Liver (tissue), 9 donors: ENCODE measurements around the gene OR52H1. TPM values are rescaled to one million over a fixed set of nuclear protein-coding genes. Genes with fewer than 3 reads are reported as not detected.

ENCODE experiments used
- DNase-seq: peaks from one replicate; pipeline ENCODE4 v3.0.0-alpha.2; 2017; ENCODE audit warnings: low spot score
- H3K27ac ChIP-seq, 2 donors: one replicate each; pipeline ENCODE4 v1.7.0; 2013; ENCODE audit warnings: inconsistent platforms in 2 of 2, low read length in 2 of 2, control low read depth in 1 of 2, low read depth in 1 of 2, mild to moderate bottlenecking in 1 of 2
- H3K27me3 ChIP-seq, 4 donors: one replicate each; pipeline versions ENCODE4 v1.6.1 to v1.7.0; 2013; ENCODE audit warnings: low read length in 3 of 4, inconsistent platforms in 1 of 4, mild to moderate bottlenecking in 1 of 4, moderate library complexity in 1 of 4; ENCODE audit not compliant: control insufficient read depth in 4 of 4, insufficient read depth in 4 of 4
- H3K36me3 ChIP-seq, 4 donors: one replicate each; pipeline versions ENCODE4 v1.6.1 to v1.7.0; 2013; ENCODE audit warnings: low read length in 3 of 4, mild to moderate bottlenecking in 3 of 4, low read depth in 1 of 4, moderate library complexity in 1 of 4; ENCODE audit not compliant: control insufficient read depth in 4 of 4, insufficient read depth in 3 of 4
- H3K4me1 ChIP-seq, 4 donors: one replicate each; pipeline versions ENCODE4 v1.6.1 to v1.7.0; 2013; ENCODE audit warnings: low read length in 3 of 4, mild to moderate bottlenecking in 3 of 4, moderate library complexity in 1 of 4; ENCODE audit not compliant: control insufficient read depth in 4 of 4, insufficient read depth in 4 of 4
- H3K4me3 ChIP-seq, 3 donors: one replicate each; pipeline versions ENCODE4 v1.6.1 to v1.7.0; 2013; ENCODE audit warnings: low read length in 3 of 3, control low read depth in 1 of 3, low read depth in 1 of 3, mild to moderate bottlenecking in 1 of 3
- H3K9ac ChIP-seq, 2 donors: one replicate each; pipeline ENCODE4 v1.7.0; 2013; ENCODE audit warnings: low read length in 2 of 2, mild to moderate bottlenecking in 2 of 2, moderate library complexity in 2 of 2, control low read depth in 1 of 2, low read depth in 1 of 2
- H3K9me3 ChIP-seq, 4 donors: one replicate each; pipeline versions ENCODE4 v1.6.1 to v1.7.0; 2013; ENCODE audit warnings: low read length in 3 of 4; ENCODE audit not compliant: control insufficient read depth in 4 of 4
- EGR1 ChIP-seq, 2 donors: IDR thresholded peaks; 2 replicates each; pipeline ENCODE4 v1.6.1; 2016 to 2018; ENCODE audit warnings: antibody characterized with exemption in 2 of 2, low read depth in 2 of 2
- FOXA1 ChIP-seq: IDR thresholded peaks from 2 replicates; pipeline ENCODE4 v1.6.1; 2016; ENCODE audit warnings: antibody characterized with exemption
- FOXA2 ChIP-seq: IDR thresholded peaks from 2 replicates; pipeline ENCODE4 v1.6.1; 2016; ENCODE audit warnings: antibody characterized with exemption
- GABPA ChIP-seq, 2 donors: IDR thresholded peaks in 1 of 2; conservative IDR thresholded peaks in 1 of 2; 2 replicates each; pipeline ENCODE4 v1.6.1; 2016; ENCODE audit warnings: antibody characterized with exemption in 2 of 2, mild to moderate bottlenecking in 1 of 2, moderate library complexity in 1 of 2
- HNF4A ChIP-seq, 2 donors: conservative IDR thresholded peaks; 2 replicates each; pipeline ENCODE4 v1.6.1; 2016; ENCODE audit warnings: antibody characterized with exemption in 2 of 2, mild to moderate bottlenecking in 2 of 2
- HNF4G ChIP-seq: IDR thresholded peaks from 2 replicates; pipeline ENCODE4 v1.6.1; 2016; ENCODE audit warnings: antibody characterized with exemption
- JUND ChIP-seq, 2 donors: IDR thresholded peaks; 2 replicates each; pipeline ENCODE4 v1.6.1; 2016; ENCODE audit warnings: antibody characterized with exemption in 2 of 2
- NR2F2 ChIP-seq: IDR thresholded peaks from 2 replicates; pipeline ENCODE4 v1.6.1; 2016; ENCODE audit warnings: antibody characterized with exemption
- RAD21 ChIP-seq, 2 donors: IDR thresholded peaks; 2 replicates each; pipeline ENCODE4 v1.6.1; 2016; ENCODE audit warnings: antibody characterized with exemption in 2 of 2, mild to moderate bottlenecking in 2 of 2
- RXRA ChIP-seq, 2 donors: IDR thresholded peaks; 2 replicates each; pipeline ENCODE4 v1.6.1; 2017 to 2018; ENCODE audit warnings: antibody characterized with exemption in 2 of 2, mild to moderate bottlenecking in 1 of 2
- SP1 ChIP-seq: IDR thresholded peaks from 2 replicates; pipeline ENCODE4 v1.6.1; 2018; ENCODE audit warnings: antibody characterized with exemption, mild to moderate bottlenecking
- TAF1 ChIP-seq: conservative IDR thresholded peaks from 2 replicates; pipeline ENCODE4 v1.6.1; 2016; ENCODE audit warnings: antibody characterized with exemption, mild to moderate bottlenecking
- YY1 ChIP-seq: IDR thresholded peaks from 2 replicates; pipeline ENCODE4 v1.6.1; 2016; ENCODE audit warnings: antibody characterized with exemption, mild to moderate bottlenecking
- WGBS: extraction: QIAGEN DNeasy Blood & Tissue Kit; methylation state at CpG from one replicate; pipeline ENCODE4 v1.1.7; 2013; 5-methylcytosine and 5-hydroxymethylcytosine counted together
- polyA plus RNA-seq, 2 donors: library from polyadenylated mRNA; stranded (reverse) in 1 of 2; unstranded in 1 of 2; fragments of 200-250 nt in 1 of 2; fragments of >200 nt in 1 of 2; fragmentation: Nextera tagmentation in 1 of 2; extraction: Ambion mirVana in 1 of 2; gene quantifications; one replicate each; pipeline versions ENCODE4 v1.2.1 to v1.2.3, GENCODE V29; 2013 to 2015
- total RNA-seq, 2 donors: library from RNA; depleted of rRNA; stranded (reverse); fragments of >200 nt; gene quantifications; one replicate each; pipeline ENCODE4 v1.2.3, GENCODE V29; 2014
- TF ChIP-seq, protein P1 (sequence below): IDR thresholded peaks from 2 replicates; pipeline ENCODE4 v1.6.1; 2016; ENCODE audit warnings: antibody characterized with exemption
- TF ChIP-seq, protein P2 (sequence below): IDR thresholded peaks from 2 replicates; pipeline ENCODE4 v1.6.1; 2016; ENCODE audit warnings: antibody characterized with exemption
- TF ChIP-seq, protein P3 (sequence below): IDR thresholded peaks from 2 replicates; pipeline ENCODE4 v1.6.1; 2016; ENCODE audit warnings: antibody characterized with exemption, mild to moderate bottlenecking
- TF ChIP-seq, protein P4 (sequence below): IDR thresholded peaks from 2 replicates; pipeline ENCODE4 v1.6.1; 2016; ENCODE audit warnings: antibody characterized with exemption
- donor health status: healthy.
- donor health status: healthy.
- donor health status: healthy.
- donor health status: healthy.
- donor health status: healthy.

OR52H1 gene
- total and polyA plus RNA-seq, 4 donors, result 0.14 to 0.33 TPM; not detected in 2

DNA sequence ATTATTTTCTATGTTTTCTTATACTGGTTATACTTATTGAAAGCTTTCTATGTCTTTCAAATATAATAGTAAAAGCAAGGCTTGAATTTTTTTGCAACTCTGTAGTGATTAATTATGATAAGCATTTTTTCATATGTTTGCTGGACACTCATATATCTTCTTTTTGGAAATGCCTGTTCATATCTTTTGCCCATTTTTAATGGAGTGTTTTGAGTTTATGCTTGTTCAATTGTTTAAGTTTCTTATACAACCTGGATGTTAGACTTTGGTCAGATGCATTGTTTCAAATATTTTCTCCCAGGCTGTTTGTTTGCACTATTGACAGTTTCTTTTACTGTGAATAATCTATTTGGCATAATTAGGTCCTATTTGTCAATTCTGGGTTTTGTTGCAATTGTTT is 11.9 kb downstream of the OR52H1 start:
- Histone ChIP-seq H3K9me3 (no peaks in the 10 kb centered on the region), H3K4me1 (no peaks in the 10 kb centered on the region), H3K9ac (no peak overlapping the region), H3K27ac (no peak overlapping the region), H3K27me3 (no peaks in the 10 kb centered on the region), H3K36me3 (no peaks in the 10 kb centered on the region), H3K4me3 (no peak overlapping the region)
- DNase-seq, result no peak
- TF ChIP-seq TAF1, result no peak
- TF ChIP-seq, protein P1, sequence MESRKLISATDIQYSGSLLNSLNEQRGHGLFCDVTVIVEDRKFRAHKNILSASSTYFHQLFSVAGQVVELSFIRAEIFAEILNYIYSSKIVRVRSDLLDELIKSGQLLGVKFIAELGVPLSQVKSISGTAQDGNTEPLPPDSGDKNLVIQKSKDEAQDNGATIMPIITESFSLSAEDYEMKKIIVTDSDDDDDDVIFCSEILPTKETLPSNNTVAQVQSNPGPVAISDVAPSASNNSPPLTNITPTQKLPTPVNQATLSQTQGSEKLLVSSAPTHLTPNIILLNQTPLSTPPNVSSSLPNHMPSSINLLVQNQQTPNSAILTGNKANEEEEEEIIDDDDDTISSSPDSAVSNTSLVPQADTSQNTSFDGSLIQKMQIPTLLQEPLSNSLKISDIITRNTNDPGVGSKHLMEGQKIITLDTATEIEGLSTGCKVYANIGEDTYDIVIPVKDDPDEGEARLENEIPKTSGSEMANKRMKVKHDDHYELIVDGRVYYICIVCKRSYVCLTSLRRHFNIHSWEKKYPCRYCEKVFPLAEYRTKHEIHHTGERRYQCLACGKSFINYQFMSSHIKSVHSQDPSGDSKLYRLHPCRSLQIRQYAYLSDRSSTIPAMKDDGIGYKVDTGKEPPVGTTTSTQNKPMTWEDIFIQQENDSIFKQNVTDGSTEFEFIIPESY, result no peak
- TF ChIP-seq FOXA2, result no peak
- TF ChIP-seq HNF4G, result no peak

DNA sequence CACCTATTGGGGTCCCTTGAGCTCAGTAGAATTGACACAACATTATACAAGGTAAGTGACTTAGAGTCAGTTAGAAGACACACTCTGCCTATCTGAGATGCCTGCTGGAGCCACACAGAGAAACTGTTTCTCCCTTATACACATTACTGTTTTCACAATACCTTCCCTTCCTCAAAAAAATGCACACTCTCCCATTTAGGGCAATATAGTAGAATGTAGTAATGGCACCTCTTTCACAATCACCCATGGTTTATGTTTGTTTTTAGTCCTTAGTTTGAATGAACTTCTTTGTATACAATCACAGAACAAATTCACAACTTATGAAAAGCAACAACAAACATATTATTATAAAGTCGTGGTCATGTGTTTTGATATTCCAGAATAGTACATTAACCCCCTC is 14.3 kb downstream of the OR52H1 start:
- Histone ChIP-seq H3K4me1 (no peaks in the 10 kb centered on the region), H3K36me3 (no peaks in the 10 kb centered on the region), H3K4me3 (no peak overlapping the region), H3K27me3 (no peaks in the 10 kb centered on the region), H3K9me3 (no peaks in the 10 kb centered on the region), H3K27ac (no peak overlapping the region), H3K9ac (no peak overlapping the region)
- WGBS, result 69% methylated on average over 1 of the region's 1 CpG
- DNase-seq, result no peak
- TF ChIP-seq HNF4G, result no peak
- TF ChIP-seq, protein P2, sequence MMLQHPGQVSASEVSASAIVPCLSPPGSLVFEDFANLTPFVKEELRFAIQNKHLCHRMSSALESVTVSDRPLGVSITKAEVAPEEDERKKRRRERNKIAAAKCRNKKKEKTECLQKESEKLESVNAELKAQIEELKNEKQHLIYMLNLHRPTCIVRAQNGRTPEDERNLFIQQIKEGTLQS, result no peak
- no peak for TF ChIP-seq SP1
- no peak for TF ChIP-seq RAD21 (IDR thresholded peaks at IDR 0.05)
- TF ChIP-seq RXRA (IDR thresholded peaks at IDR 0.05), result no peak
- TF ChIP-seq YY1, result no peak
- no peak for TF ChIP-seq JUND (IDR thresholded peaks at IDR 0.05)
- no peak for TF ChIP-seq FOXA2
- TF ChIP-seq EGR1 (IDR thresholded peaks at IDR 0.05; ENCODE audit: low read depth in 2 of 2), result no peak

DNA sequence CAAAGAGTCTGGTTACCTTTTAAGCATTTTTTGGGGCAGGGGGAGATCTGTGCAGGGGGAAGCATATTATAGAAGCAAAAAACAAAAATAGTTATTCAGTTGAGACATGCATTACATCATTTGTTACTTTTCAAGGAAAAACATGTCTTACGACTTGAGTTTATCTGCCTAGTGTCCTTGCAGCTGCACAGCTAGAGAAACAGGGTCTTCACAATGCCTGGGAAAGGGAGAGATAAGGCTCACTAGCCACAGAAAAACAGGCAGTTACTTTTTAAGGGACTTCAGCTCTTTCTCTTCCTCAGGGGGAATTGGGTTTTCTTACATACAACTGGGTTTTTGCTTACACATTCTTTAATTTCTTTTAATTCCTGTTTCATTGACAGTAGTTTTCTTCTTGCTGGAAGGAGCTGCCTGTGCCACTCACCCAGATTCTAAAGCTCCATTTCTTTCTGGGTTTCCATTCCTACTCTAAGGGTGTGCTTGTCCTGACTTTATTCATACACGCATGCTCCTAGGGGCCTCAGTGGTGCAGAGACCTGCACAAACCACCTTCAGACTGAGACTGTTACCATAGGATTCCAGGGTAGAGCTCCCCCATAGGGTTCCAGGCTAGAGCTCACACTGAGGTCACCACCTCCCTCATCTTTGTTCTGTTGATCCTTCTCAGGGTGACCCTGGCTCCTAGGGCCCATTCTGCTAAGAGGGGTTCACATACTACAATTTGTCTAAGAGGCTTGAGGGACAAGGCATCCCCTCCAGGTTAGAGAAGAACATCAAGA is 17.1 kb downstream of the OR52H1 start:
- DNase-seq, result no peak
- Histone ChIP-seq H3K27me3 (no peaks in the 10 kb centered on the region), H3K9ac (no peak overlapping the region), H3K4me3 (no peak overlapping the region), H3K9me3 (no peaks in the 10 kb centered on the region), H3K36me3 (no peaks in the 10 kb centered on the region), H3K4me1 (no peaks in the 10 kb centered on the region), H3K27ac (no peak overlapping the region)
- WGBS, result 78% methylated on average over 2 of the region's 2 CpGs
- TF ChIP-seq GABPA (IDR thresholded peaks at IDR 0.05 in 1 of 2, conservative IDR thresholded peaks at IDR 0.05 in 1 of 2) (no peak), JUND (IDR thresholded peaks at IDR 0.05) (no peak), SP1 (no peak), NR2F2 (no peak), FOXA2 (no peak), HNF4A (conservative IDR thresholded peaks at IDR 0.05) (no peak), HNF4G (no peak), TAF1 (no peak), RXRA (IDR thresholded peaks at IDR 0.05) (no peak), RAD21 (IDR thresholded peaks at IDR 0.05) (no peak), EGR1 (IDR thresholded peaks at IDR 0.05; ENCODE audit: low read depth in 2 of 2) (no peak), FOXA1 (no peak), YY1 (no peak)
- TF ChIP-seq, protein P3, sequence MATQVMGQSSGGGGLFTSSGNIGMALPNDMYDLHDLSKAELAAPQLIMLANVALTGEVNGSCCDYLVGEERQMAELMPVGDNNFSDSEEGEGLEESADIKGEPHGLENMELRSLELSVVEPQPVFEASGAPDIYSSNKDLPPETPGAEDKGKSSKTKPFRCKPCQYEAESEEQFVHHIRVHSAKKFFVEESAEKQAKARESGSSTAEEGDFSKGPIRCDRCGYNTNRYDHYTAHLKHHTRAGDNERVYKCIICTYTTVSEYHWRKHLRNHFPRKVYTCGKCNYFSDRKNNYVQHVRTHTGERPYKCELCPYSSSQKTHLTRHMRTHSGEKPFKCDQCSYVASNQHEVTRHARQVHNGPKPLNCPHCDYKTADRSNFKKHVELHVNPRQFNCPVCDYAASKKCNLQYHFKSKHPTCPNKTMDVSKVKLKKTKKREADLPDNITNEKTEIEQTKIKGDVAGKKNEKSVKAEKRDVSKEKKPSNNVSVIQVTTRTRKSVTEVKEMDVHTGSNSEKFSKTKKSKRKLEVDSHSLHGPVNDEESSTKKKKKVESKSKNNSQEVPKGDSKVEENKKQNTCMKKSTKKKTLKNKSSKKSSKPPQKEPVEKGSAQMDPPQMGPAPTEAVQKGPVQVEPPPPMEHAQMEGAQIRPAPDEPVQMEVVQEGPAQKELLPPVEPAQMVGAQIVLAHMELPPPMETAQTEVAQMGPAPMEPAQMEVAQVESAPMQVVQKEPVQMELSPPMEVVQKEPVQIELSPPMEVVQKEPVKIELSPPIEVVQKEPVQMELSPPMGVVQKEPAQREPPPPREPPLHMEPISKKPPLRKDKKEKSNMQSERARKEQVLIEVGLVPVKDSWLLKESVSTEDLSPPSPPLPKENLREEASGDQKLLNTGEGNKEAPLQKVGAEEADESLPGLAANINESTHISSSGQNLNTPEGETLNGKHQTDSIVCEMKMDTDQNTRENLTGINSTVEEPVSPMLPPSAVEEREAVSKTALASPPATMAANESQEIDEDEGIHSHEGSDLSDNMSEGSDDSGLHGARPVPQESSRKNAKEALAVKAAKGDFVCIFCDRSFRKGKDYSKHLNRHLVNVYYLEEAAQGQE, result no peak
- TF ChIP-seq, protein P2, result no peak
- TF ChIP-seq, protein P1, result no peak
- TF ChIP-seq, protein P4, sequence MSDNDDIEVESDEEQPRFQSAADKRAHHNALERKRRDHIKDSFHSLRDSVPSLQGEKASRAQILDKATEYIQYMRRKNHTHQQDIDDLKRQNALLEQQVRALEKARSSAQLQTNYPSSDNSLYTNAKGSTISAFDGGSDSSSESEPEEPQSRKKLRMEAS, result no peak
